Parathyroid adenoma (tissue), 2 donors: ENCODE results near the gene RIC1.

ENCODE experiments used
- H2AFZ ChIP-seq: fragments of 300-600 bp; sonication (generic); one replicate; pipeline ENCODE4 v1.7.0; 2017; ENCODE audit warnings: antibody characterized with exemption, mild to moderate bottlenecking
- H3K27ac ChIP-seq: fragments of 300-600 bp; sonication (generic); one replicate; pipeline ENCODE4 v1.7.0; 2017
- H3K27me3 ChIP-seq: fragments of 300-600 bp; sonication (generic); one replicate; pipeline ENCODE4 v1.7.0; 2017; ENCODE audit warnings: low read length; ENCODE audit not compliant: control insufficient read depth, insufficient read depth
- H3K36me3 ChIP-seq: fragments of 300-600 bp; sonication (generic); one replicate; pipeline ENCODE4 v1.7.0; 2017; ENCODE audit warnings: low read length; ENCODE audit not compliant: control insufficient read depth, insufficient read depth
- H3K4me1 ChIP-seq: fragments of 300-600 bp; sonication (generic); one replicate; pipeline ENCODE4 v1.7.0; 2017; ENCODE audit warnings: control low read depth
- H3K4me2 ChIP-seq: fragments of 300-600 bp; sonication (generic); one replicate; pipeline ENCODE4 v1.7.0; 2017; ENCODE audit warnings: low read length
- H3K4me3 ChIP-seq: fragments of 300-600 bp; sonication (generic); one replicate; pipeline ENCODE4 v1.7.0; 2017; ENCODE audit warnings: low read depth, low read length
- H3K79me2 ChIP-seq: fragments of 300-600 bp; sonication (generic); one replicate; pipeline ENCODE4 v1.7.0; 2017; ENCODE audit warnings: control low read depth
- H3K9ac ChIP-seq: fragments of 300-600 bp; sonication (generic); one replicate; pipeline ENCODE4 v1.7.0; 2017; ENCODE audit warnings: mild to moderate bottlenecking
- H3K9me3 ChIP-seq: fragments of 300-600 bp; sonication (generic); one replicate; pipeline ENCODE4 v1.7.0; 2017; ENCODE audit warnings: low read length; ENCODE audit not compliant: control insufficient read depth
- CTCF ChIP-seq: fragments of 300-600 bp; sonication (generic); IDR thresholded peaks from one replicate; pipeline ENCODE4 v1.7.0; 2017; ENCODE audit warnings: antibody characterized with exemption, mild to moderate bottlenecking
- donor health status: primary hyperparathyroidism.

The RIC1 gene

DNA sequence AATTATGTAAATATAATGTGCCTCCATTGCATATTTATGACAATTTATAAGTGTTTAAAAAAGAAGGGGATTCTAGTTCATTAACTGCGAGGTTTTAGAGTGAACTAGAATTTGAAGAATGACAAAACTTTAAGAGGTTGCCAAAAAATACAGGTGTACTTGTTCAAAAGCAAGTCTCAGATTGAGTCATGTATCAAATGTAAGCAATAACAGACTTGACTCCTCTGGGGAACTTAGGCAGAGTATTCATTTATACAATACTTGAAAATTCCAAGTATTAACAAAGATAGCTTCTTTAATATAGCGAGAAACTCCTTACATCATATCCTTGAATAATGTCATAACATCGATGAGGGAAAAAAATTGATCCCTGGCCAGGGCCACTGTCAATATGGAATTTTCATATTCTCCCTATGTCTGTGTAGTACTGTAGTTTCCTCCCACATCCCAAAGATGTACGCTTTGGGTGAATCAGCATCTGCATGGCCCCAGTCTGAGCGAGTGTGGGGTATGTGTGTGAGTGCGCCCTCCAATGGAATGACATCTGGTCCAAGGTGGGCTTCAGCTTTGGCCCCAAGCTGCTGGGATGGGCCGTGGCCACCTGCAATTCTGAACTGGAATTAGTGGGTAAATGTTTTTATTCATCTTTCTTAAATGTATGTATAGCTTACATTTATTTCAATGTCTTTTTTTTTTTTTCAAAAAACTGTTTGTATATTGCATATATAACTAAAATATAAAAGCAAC is 70.1 kb downstream of the RIC1 start:
- Histone ChIP-seq H3K27ac (no peak overlapping the region), H3K79me2 (peaks cover 2% of the 10 kb centered on the region), H3K36me3 (no peaks in the 10 kb centered on the region), H3K4me3 (no peak overlapping the region), H3K4me2 (no peak overlapping the region), H2AFZ (no peak overlapping the region), H3K9me3 (no peaks in the 10 kb centered on the region), H3K4me1 (no peaks in the 10 kb centered on the region), H3K27me3 (no peaks in the 10 kb centered on the region), H3K9ac (no peak overlapping the region)
- no peak for TF ChIP-seq CTCF

DNA sequence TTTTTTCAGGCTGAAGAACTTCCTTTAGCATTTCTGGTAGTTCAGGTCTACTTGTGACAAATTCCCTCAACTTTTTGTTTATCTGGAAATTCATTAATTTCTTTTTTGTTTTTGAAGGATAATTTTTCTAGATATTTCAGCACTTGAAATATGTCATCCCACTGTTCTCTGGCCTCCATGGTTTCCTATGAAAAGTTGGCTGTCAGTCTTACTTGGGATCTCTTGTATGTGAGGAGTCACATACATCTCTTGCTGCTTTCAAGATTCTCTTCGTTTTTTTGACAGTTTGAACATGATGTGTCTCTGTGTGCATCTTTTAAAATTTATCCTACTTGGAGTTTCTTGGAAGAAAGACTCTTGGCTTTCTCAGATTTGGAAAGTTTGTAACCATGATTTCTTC is 79.5 kb downstream of the RIC1 start:
- Histone ChIP-seq H3K4me2 (no peak overlapping the region), H3K27me3 (no peaks in the 10 kb centered on the region), H3K4me3 (no peak overlapping the region), H3K79me2 (peaks cover 4% of the 10 kb centered on the region), H3K9ac (no peak overlapping the region), H3K36me3 (peaks cover 4% of the 10 kb centered on the region), H2AFZ (no peak overlapping the region), H3K9me3 (no peaks in the 10 kb centered on the region), H3K27ac (no peak overlapping the region), H3K4me1 (no peaks in the 10 kb centered on the region)
- no peak for TF ChIP-seq CTCF

DNA sequence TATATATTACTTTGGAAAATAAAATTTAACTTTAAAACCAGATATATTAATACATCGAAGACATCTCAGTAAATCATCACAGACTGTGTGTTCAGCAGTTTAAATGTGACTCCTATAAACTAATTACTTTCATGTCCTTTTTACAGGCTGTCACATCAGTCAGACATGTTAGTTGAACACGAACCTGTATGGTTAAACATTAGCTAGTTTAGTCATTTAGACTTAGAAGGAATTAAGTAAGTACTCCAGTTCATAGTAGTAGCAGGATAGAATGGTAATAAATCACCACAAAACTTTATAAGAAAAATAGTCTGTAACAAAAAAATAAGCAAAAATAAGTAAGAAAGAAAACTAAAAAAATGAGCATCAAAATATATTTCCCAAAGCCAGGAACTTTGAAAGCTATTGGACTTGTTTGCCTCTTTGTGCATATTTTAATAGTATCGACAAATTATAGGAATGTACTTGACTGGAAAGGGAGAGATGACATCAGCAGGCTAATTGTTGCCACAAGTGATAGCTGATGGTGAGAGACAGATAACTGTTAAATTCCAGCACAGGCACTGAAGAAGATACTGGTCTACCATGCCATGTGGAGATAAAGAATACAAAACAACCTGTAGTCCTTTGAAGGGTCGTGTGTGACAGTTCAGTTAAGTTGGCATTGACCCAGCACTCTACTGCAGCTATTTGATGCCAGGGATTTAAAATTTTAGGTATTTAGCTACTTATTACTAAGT is 83.9 kb downstream of the RIC1 start:
- no peak overlapping the region for H3K9ac ChIP-seq
- H3K27ac ChIP-seq: no peak overlapping the region
- no peaks in the 10 kb centered on the region for H3K9me3 ChIP-seq
- no peak for TF ChIP-seq CTCF
- no peaks in the 10 kb centered on the region for H3K27me3 ChIP-seq
- peaks cover 4% of the 10 kb centered on the region for H3K36me3 ChIP-seq
- H3K79me2 ChIP-seq: peaks cover 2% of the 10 kb centered on the region
- no peak overlapping the region for H2AFZ ChIP-seq
- H3K4me2 ChIP-seq: no peak overlapping the region
- no peaks in the 10 kb centered on the region for H3K4me1 ChIP-seq
- H3K4me3 ChIP-seq: no peak overlapping the region

DNA sequence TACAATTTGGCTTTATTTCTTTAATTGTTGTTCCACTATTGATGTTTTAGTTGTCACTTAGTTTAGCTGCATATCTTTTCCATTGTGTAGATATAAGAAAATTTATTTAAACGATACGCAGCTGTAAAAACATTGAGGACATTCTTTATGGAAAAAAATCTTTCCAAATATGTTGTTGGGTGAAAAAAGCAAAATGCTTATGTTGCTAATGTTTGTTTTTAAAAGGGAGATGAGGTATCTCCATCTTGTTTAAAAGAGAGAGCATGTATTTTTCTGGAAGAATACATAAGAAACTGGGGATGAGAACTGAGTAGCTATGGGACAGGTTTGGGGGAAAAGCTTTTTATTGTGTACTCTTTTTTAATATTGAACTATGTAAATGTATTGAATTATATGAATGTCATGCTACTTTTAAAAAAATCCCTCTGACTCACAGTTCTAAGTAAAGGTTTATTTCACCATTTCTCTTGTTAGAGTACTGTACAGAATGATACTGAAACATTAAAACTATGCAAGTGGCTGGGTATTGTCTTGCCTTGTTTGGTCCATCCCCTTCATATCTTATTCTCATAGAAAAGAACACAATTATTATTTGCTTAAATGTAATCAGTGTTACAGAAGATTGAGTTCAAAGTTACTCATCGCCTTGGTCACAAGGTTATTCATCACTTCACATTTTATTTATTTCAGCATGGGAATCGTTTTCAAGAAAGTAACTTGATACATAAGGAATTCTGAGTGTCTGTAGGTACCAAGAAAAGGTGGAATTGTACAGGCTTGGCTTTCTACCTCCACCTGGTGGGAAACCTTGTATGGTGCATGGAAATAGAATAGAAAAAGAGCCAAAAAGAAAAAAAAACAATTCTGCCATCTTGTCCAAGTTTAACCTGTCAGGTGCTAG is 85.8 kb downstream of the RIC1 start:
- no peak overlapping the region for H3K27ac ChIP-seq
- H3K27me3 ChIP-seq: no peaks in the 10 kb centered on the region
- peak; percentile 47 for TF ChIP-seq CTCF
- no peak overlapping the region for H2AFZ ChIP-seq
- H3K79me2 ChIP-seq: no peaks in the 10 kb centered on the region
- no peaks in the 10 kb centered on the region for H3K36me3 ChIP-seq
- H3K9ac ChIP-seq: no peak overlapping the region
- H3K9me3 ChIP-seq: no peaks in the 10 kb centered on the region
- H3K4me1 ChIP-seq: no peaks in the 10 kb centered on the region
- H3K4me3 ChIP-seq: no peak overlapping the region
- no peak overlapping the region for H3K4me2 ChIP-seq
